ENCODE data around the gene CALCOCO2. TPM values are rescaled to one million over a fixed set of nuclear protein-coding genes. Genes with fewer than 3 reads are reported as not detected.

Gene CALCOCO2
- total RNA-seq, 1 experiment from 2014 or later, result 23.1 TPM

- Histone ChIP-seq H2AK5ac (ENCODE audit: insufficient read length, low read length) (no peak overlapping the region), H2BK120ac (ENCODE audit: low read depth, low read length, poor library complexity, severe bottlenecking) (no peak overlapping the region), H2BK15ac (ENCODE audit: low read depth, low read length) (no peak overlapping the region), H3K27ac (ENCODE audit: insufficient read length, low read depth, low read length) (no peak overlapping the region), H4K91ac (ENCODE audit: insufficient read length, low read depth, low read length) (no peak overlapping the region), H3K56ac (ENCODE audit: insufficient read length, low read depth, low read length) (no peak overlapping the region), H2BK20ac (ENCODE audit: low read depth, low read length, poor library complexity, severe bottlenecking) (no peak overlapping the region), H3K18ac (ENCODE audit: insufficient read length, low read depth, low read length) (no peak overlapping the region), H3T11ph (ENCODE audit: low read length) (no peak overlapping the region), H2BK12ac (ENCODE audit: insufficient read length, low read depth, low read length) (no peak overlapping the region), H3K4me1 (ENCODE audit: insufficient read depth, low read length) (no peaks in the 10 kb centered on the region), H3K14ac (ENCODE audit: insufficient read depth, low read length) (no peak overlapping the region), H3K9ac (ENCODE audit: extremely low read depth, insufficient read length, low read length) (no peak overlapping the region), H4K8ac (replicated peaks; ENCODE audit: insufficient read length, low read depth, low read length) (no peak overlapping the region), H3K4ac (ENCODE audit: low read depth, low read length) (no peak overlapping the region), H3K79me1 (ENCODE audit: insufficient read depth, low read depth, low read length, poor library complexity, severe bottlenecking) (no peaks in the 10 kb centered on the region), H3K4me2 (ENCODE audit: insufficient read depth, insufficient read length, low read length) (no peak overlapping the region), H3K27me3 (ENCODE audit: insufficient read depth, low read length) (no peaks in the 10 kb centered on the region; the same call in 1 of the 2 replicates), H4K20me1 (ENCODE audit: control insufficient read depth, insufficient read depth, insufficient read length) (peaks cover 2% of the 10 kb centered on the region), H3K79me2 (ENCODE audit: insufficient read depth, low read length) (no peaks in the 10 kb centered on the region), H3K23me2 (ENCODE audit: insufficient read length, low read depth, low read length, poor library complexity, severe bottlenecking) (no peaks in the 10 kb centered on the region), H3K23ac (ENCODE audit: insufficient read length, low read depth, low read length) (no peak overlapping the region), H4K5ac (ENCODE audit: insufficient read length, low read depth, low read length) (no peak overlapping the region), H2BK5ac (ENCODE audit: insufficient read length, low read length) (no peak overlapping the region), H3K9me3 (ENCODE audit: control insufficient read depth, low read depth, low read length) (no peaks in the 10 kb centered on the region), H2AFZ (ENCODE audit: low read length) (no peak overlapping the region)
- no CpG with 5 or more reads among the region's 9 CpGs for WGBS (ENCODE audit: extremely low coverage, insufficient read length, low lambda C conversion rate)
- Mint-ChIP-seq H3K4me1 (peaks cover 3 to 7% of the 10 kb centered on the region in 2 experiments), H3K9me3 (no peaks in the 10 kb centered on the region), H3K27ac (no peak overlapping the region), H3K27me3 (ENCODE audit: low read depth) (peaks cover 94% of the 10 kb centered on the region), H3K36me3 (ENCODE audit: insufficient read depth in 1 of 3, low read depth in 3 of 3) (0 out of 7 replicates have a peak, but pooled peaks cover 0 to 12% (median 3%) of the 10 kb centered on the region in 3 experiments), H3K4me3 (no peak overlapping the region; a peak in 1 of 5 replicates)
- DNase-seq, result no peak
- no peak for TF ChIP-seq CTCF (conservative IDR thresholded peaks at IDR 0.05)
These were observed 40.2 kb upstream of the CALCOCO2 start for GRCh38 chr17:48790607-48791127.
